SU-DHL-6 (cell line): ENCODE results near the gene SCN4B.

Experiments used
- H2AFZ ChIP-seq: fragments of 200-600 bp; sonication (generic); 2 replicates; pipeline ENCODE4 v1.6.1; 2014; ENCODE audit warnings: low read depth, mild to moderate bottlenecking, moderate library complexity, mixed read lengths, antibody characterized with exemption, low read length; ENCODE audit not compliant: severe bottlenecking
- H3F3A ChIP-seq: fragments of 200-600 bp; shearing (Covaris generic); 2 replicates; pipeline ENCODE4 v1.6.0; 2016; ENCODE audit warnings: antibody characterized with exemption, mild to moderate bottlenecking; ENCODE audit not compliant: insufficient read depth
- H3K27ac ChIP-seq: fragments of 200-600 bp; sonication (generic); 2 replicates; pipeline ENCODE4 v1.5.1; 2016; ENCODE audit warnings: low read depth, mild to moderate bottlenecking, low read length, moderate library complexity, mixed read lengths
- H3K27me3 ChIP-seq: fragments of 200-600 bp; sonication (generic), shearing (Covaris generic); 2 replicates; pipeline ENCODE4 v1.6.0; 2014; ENCODE audit warnings: mild to moderate bottlenecking, low read length
- H3K36me3 ChIP-seq: fragments of 200-600 bp; sonication (generic); 2 replicates; pipeline ENCODE4 v1.6.1; 2014; ENCODE audit warnings: mild to moderate bottlenecking, low read length, mixed read lengths
- H3K4me2 ChIP-seq: fragments of 300-600, 200-600 bp; shearing (Covaris generic), sonication (generic); 2 replicates; pipeline ENCODE4 v1.6.0; 2014; ENCODE audit warnings: low read length, low read depth, mild to moderate bottlenecking; ENCODE audit not compliant: poor library complexity, severe bottlenecking
- H3K4me3 ChIP-seq: fragments of 200-600 bp; sonication (generic); 2 replicates; pipeline ENCODE4 v1.5.1; 2014; ENCODE audit warnings: antibody characterized with exemption, low read length, mild to moderate bottlenecking, mixed read lengths; ENCODE audit not compliant: insufficient read depth, poor library complexity, severe bottlenecking
- H3K79me2 ChIP-seq: fragments of 200-600 bp; sonication (generic); 2 replicates; pipeline ENCODE4 v1.6.1; 2014; ENCODE audit warnings: mild to moderate bottlenecking, low read length, moderate library complexity; ENCODE audit not compliant: insufficient read depth
- H3K9ac ChIP-seq: fragments of 200-600 bp; sonication (generic); 2 replicates; pipeline ENCODE4 v1.7.0; 2014; ENCODE audit warnings: mild to moderate bottlenecking, low read length
- H3K9me2 ChIP-seq: fragments of 200-600 bp; sonication (generic); replicated peaks from 2 replicates; pipeline ENCODE4 v1.6.1; 2014; ENCODE audit warnings: low read length; ENCODE audit not compliant: insufficient read depth
- H3K9me3 ChIP-seq: fragments of 200-600 bp; sonication (generic); 2 replicates; pipeline ENCODE4 v1.6.1; 2014; ENCODE audit warnings: low read length, mixed read lengths; ENCODE audit not compliant: insufficient read depth
- H4K20me1 ChIP-seq: fragments of 200-600 bp; sonication (generic); 2 replicates; pipeline ENCODE4 v1.6.1; 2014; ENCODE audit warnings: low read depth, mild to moderate bottlenecking, antibody characterized with exemption, low read length, moderate library complexity, mixed read lengths
- CTCF ChIP-seq: fragments of 200-600 bp; sonication (generic); IDR thresholded peaks from one replicate; pipeline ENCODE4 v1.5.1; 2017; ENCODE audit warnings: antibody characterized with exemption, mild to moderate bottlenecking, low read length, moderate library complexity; ENCODE audit not compliant: insufficient read depth, poor library complexity, severe bottlenecking
- EZH2phosphoT487 ChIP-seq: fragments of 200-600 bp; sonication (generic), shearing (Covaris generic); conservative IDR thresholded peaks from 2 replicates; pipeline ENCODE4 v1.6.1; 2018; ENCODE audit warnings: mild to moderate bottlenecking, antibody characterized with exemption, low read length, moderate library complexity, mixed read lengths

The SCN4B gene

GRCh38 chr11:118144301-118145268 lies 8.0 kb downstream of the SCN4B start:
- H3K4me2 ChIP-seq = no peak overlapping the region
- H3K9me2 ChIP-seq = no peaks in the 10 kb centered on the region
- no peaks in the 10 kb centered on the region for H3K9me3 ChIP-seq
- H4K20me1 ChIP-seq = no peaks in the 10 kb centered on the region
- H3K4me3 ChIP-seq = no peak overlapping the region
- no peaks in the 10 kb centered on the region for H3K27me3 ChIP-seq
- H3K9ac ChIP-seq = no peak overlapping the region
- H3K27ac ChIP-seq = no peak overlapping the region
- H3F3A ChIP-seq = no peaks in the 10 kb centered on the region
- H3K36me3 ChIP-seq = no peaks in the 10 kb centered on the region
- H2AFZ ChIP-seq = no peak overlapping the region
- no peak for TF ChIP-seq EZH2phosphoT487
- TF ChIP-seq CTCF = no peak
- no peaks in the 10 kb centered on the region for H3K79me2 ChIP-seq

- no peak overlapping the region for H3K9ac ChIP-seq
- H3K36me3 ChIP-seq = no peaks in the 10 kb centered on the region
- H3F3A ChIP-seq = no peaks in the 10 kb centered on the region
- no peaks in the 10 kb centered on the region for H4K20me1 ChIP-seq
- H3K27me3 ChIP-seq = no peaks in the 10 kb centered on the region
- TF ChIP-seq CTCF = no peak
- no peak for TF ChIP-seq EZH2phosphoT487
- H3K4me3 ChIP-seq = no peak overlapping the region
- H3K79me2 ChIP-seq = no peaks in the 10 kb centered on the region
- H3K4me2 ChIP-seq = no peak overlapping the region
- no peaks in the 10 kb centered on the region for H3K9me2 ChIP-seq
- H3K27ac ChIP-seq = no peak overlapping the region
- H3K9me3 ChIP-seq = no peaks in the 10 kb centered on the region
- H2AFZ ChIP-seq = no peak overlapping the region
Measured at GRCh38 chr11:118143661-118144185, 8.9 kb downstream of the SCN4B start.

DNA sequence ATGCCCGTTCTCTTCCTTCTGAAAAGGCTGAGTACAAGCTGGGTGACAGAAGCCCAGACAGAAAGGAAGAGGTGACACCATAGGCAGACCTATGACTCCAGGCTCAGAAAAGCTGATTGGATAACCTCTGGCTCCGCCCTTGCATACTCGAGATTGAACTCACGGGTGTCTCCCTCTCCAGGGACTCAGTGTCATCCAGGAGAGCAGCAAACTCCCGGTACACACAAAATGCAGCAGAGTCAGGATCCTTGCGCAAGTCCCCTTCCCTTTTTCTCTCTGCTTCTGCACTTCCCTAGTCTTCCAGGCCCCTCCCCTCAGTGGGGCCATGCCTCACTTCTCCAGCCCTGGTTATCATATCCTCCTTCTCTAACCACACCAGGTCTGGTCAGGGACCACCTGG lies 9.8 kb downstream of the SCN4B start:
- H3K27me3 ChIP-seq = no peaks in the 10 kb centered on the region

More for the DNA sequence above, 9.8 kb downstream of the SCN4B start:
- no peak overlapping the region for H2AFZ ChIP-seq
- H3K4me3 ChIP-seq = no peak overlapping the region
- H3K9ac ChIP-seq = no peak overlapping the region
- no peaks in the 10 kb centered on the region for H3K36me3 ChIP-seq
- H4K20me1 ChIP-seq = no peaks in the 10 kb centered on the region
- no peak overlapping the region for H3K4me2 ChIP-seq
- no peaks in the 10 kb centered on the region for H3K79me2 ChIP-seq
- H3K9me2 ChIP-seq = no peaks in the 10 kb centered on the region
- no peaks in the 10 kb centered on the region for H3K9me3 ChIP-seq
- no peak overlapping the region for H3K27ac ChIP-seq
- no peaks in the 10 kb centered on the region for H3F3A ChIP-seq
- no peak for TF ChIP-seq EZH2phosphoT487
- TF ChIP-seq CTCF = no peak
